HepG2 (cell line): ENCODE measurements around the gene PHF21B. TPM values are rescaled to one million over a fixed set of nuclear protein-coding genes. Genes with fewer than 3 reads are reported as not detected.

Experiments
- ATAC-seq: fragments of 200-7000 bp; cut with Tn5 transposase; 3 replicates; pipeline ENCODE4 v1.9.1; 2020; ENCODE audit warnings: mild to moderate bottlenecking, moderate library complexity
- BruUV-seq: library from RNA; stranded (reverse); fragments of 400-500 nt; replicated peaks from 2 replicates; lab custom pipeline; 2021; lab: Mats Ljungman, UMichigan
- CTCF ChIA-PET: fragments of 300-600 bp; formaldehyde crosslinking; extraction: SDS; loops from one replicate; lab custom pipeline; 2021; ENCODE audit warnings: low total read pairs, inconsistent platforms, low intra/inter-chr PET ratio; lab: Yijun Ruan, JAX
- POLR2A ChIA-PET: fragments of 350-600 bp; sonication (Branson Sonifier 250); formaldehyde crosslinking; loops from one replicate; lab custom pipeline; 2020; ENCODE audit warnings: antibody characterized with exemption, inconsistent platforms; lab: Yijun Ruan, JAX
- DNase-seq: peaks from one replicate; pipeline ENCODE4 v3.0.0-alpha.2; 2015; ENCODE audit warnings: low spot score
- FAIRE-seq: peaks from 3 replicates; lab custom pipeline; 2011; peaks lifted over from hg19 to GRCh38; lab: Jason Lieb, UNC
- H2AFZ ChIP-seq: one replicate; pipeline ENCODE4 v1.6.1; 2011; ENCODE audit warnings: low read length, inconsistent platforms
- H3K27ac ChIP-seq: fragments of 300-600 bp; 3 replicates; pipeline ENCODE4 v1.8.0; 2011; ENCODE audit warnings: mixed run types, mild to moderate bottlenecking, mixed read lengths, low read length, inconsistent platforms; ENCODE audit not compliant: insufficient read depth; ENCODE audit errors: extremely low read length
- H3K27me3 ChIP-seq, 2 experiments: fragments of 200-600 bp in 1 of 2; 2 replicates in 1 of 2; 3 replicates in 1 of 2; pipeline versions ENCODE4 v1.6.0 to v1.8.0; 2011; ENCODE audit warnings: low read length in 2 of 2, mild to moderate bottlenecking in 2 of 2, moderate library complexity in 2 of 2, inconsistent platforms in 1 of 2; ENCODE audit not compliant: insufficient read depth in 2 of 2, control insufficient read depth in 1 of 2
- H3K36me3 ChIP-seq, 2 experiments: fragments of 200-600 bp in 1 of 2; replicated peaks in 1 of 2; 2 replicates in 1 of 2; 3 replicates in 1 of 2; pipeline versions ENCODE4 v1.5.1 to v1.8.0; 2011; ENCODE audit warnings: low read length in 2 of 2, inconsistent platforms in 1 of 2; ENCODE audit not compliant: insufficient read depth in 2 of 2, control insufficient read depth in 1 of 2
- H3K4me1 ChIP-seq: 2 replicates; pipeline ENCODE4 v1.5.1; 2012; ENCODE audit warnings: low read length, inconsistent platforms; ENCODE audit not compliant: insufficient read depth
- H3K4me2 ChIP-seq: 2 replicates; pipeline ENCODE4 v1.6.0; 2011; ENCODE audit warnings: low read depth, low read length, inconsistent platforms
- H3K4me3 ChIP-seq, 3 experiments: fragments of 200-600 bp in 1 of 3; sonication (generic), shearing (Covaris generic) in 1 of 3; replicated peaks in 1 of 3; 2 replicates each; pipeline ENCODE4 v1.5.1; 2011 to 2016; ENCODE audit warnings: low read length in 3 of 3, inconsistent platforms in 2 of 3, low read depth in 2 of 3, mild to moderate bottlenecking in 2 of 3, control low read depth in 1 of 3, mixed read lengths in 1 of 3; ENCODE audit not compliant: insufficient read depth in 1 of 3
- H3K79me2 ChIP-seq: one replicate; pipeline ENCODE4 v1.6.1; 2011; ENCODE audit warnings: low read length, inconsistent platforms; ENCODE audit not compliant: insufficient read depth
- H3K9ac ChIP-seq: 2 replicates; pipeline ENCODE4 v1.6.0; 2011; ENCODE audit warnings: mild to moderate bottlenecking, low read depth, low read length, inconsistent platforms; ENCODE audit not compliant: insufficient read depth
- H3K9me3 ChIP-seq: 2 replicates; pipeline ENCODE4 v1.5.1; 2012; ENCODE audit warnings: mild to moderate bottlenecking, low read length
- H4K20me1 ChIP-seq: 2 replicates; pipeline ENCODE4 v1.6.0; 2011; ENCODE audit warnings: inconsistent platforms, mild to moderate bottlenecking, low read length, moderate library complexity; ENCODE audit not compliant: insufficient read depth
- FIP1L1 ChIP-seq: fragments of 200-400 bp; formaldehyde crosslinking; IDR thresholded peaks from 2 replicates; pipeline ENCODE4 v1.6.1; 2018; ENCODE audit warnings: low read depth, mild to moderate bottlenecking, low read length, moderate library complexity, borderline replicate concordance; ENCODE audit not compliant: insufficient read depth
- GPN1 ChIP-seq: sonication (generic); formaldehyde crosslinking; IDR thresholded peaks from 2 replicates; pipeline ENCODE4 v1.5.1; 2020; ENCODE audit warnings: missing genetic modification reagents, borderline replicate concordance
- HINFP ChIP-seq: sonication (generic); formaldehyde crosslinking; IDR thresholded peaks from 2 replicates; pipeline ENCODE4 v1.4.0; 2020; ENCODE audit warnings: low read depth, mild to moderate bottlenecking, missing genetic modification reagents
- HNRNPK ChIP-seq: fragments of 200-400 bp; formaldehyde crosslinking; IDR thresholded peaks from 2 replicates; pipeline ENCODE4 v1.6.1; 2018; ENCODE audit warnings: low read length, low read depth, moderate library complexity, mild to moderate bottlenecking; ENCODE audit not compliant: poor library complexity, severe bottlenecking
- MNT ChIP-seq: fragments of 450-650 bp; IDR thresholded peaks from 2 replicates; pipeline ENCODE4 v1.6.1; 2016
- PCBP2 ChIP-seq: fragments of 200-400 bp; formaldehyde crosslinking; optimal IDR thresholded peaks from 2 replicates; pipeline ENCODE3; 2018; ENCODE audit warnings: low read length, low read depth; ENCODE audit not compliant: poor library complexity, severe bottlenecking
- TFDP1 ChIP-seq: IDR thresholded peaks from 2 replicates; pipeline ENCODE4 v1.6.1; 2016; ENCODE audit warnings: missing compliant biosample characterization, missing genetic modification reagents, borderline replicate concordance
- TP53 ChIP-seq: sonication (generic); formaldehyde crosslinking; conservative IDR thresholded peaks from 2 replicates; pipeline ENCODE4 v1.4.0; 2020; ENCODE audit warnings: missing genetic modification reagents
- U2AF2 ChIP-seq: fragments of 200-400 bp; formaldehyde crosslinking; IDR thresholded peaks from 2 replicates; pipeline ENCODE4 v1.6.1; 2017; ENCODE audit warnings: low read depth, mild to moderate bottlenecking, low read length
- ZBTB26 ChIP-seq: IDR thresholded peaks from 2 replicates; pipeline ENCODE4 v1.6.1; 2016; ENCODE audit warnings: missing compliant biosample characterization, missing genetic modification reagents, borderline replicate concordance
- ZKSCAN8 ChIP-seq: IDR thresholded peaks from 2 replicates; pipeline ENCODE4 v1.6.1; 2016; ENCODE audit warnings: borderline replicate concordance, missing genetic modification reagents, missing compliant biosample characterization
- WGBS: methylation state at CpG from one replicate; pipeline ENCODE4 v1.1.6; 2017; ENCODE audit warnings: low lambda C conversion rate; 5-methylcytosine and 5-hydroxymethylcytosine counted together
- in situ Hi-C: cut with HindIII; loops from 2 replicates; pipeline ENCODE4 v1.10.0; 2017; ENCODE audit warnings: low pct_unique_long_range_greater_than_20kb; ENCODE audit not compliant: extremely low pct_ligation_motif_present
- intact Hi-C: fragments of 100-400 bp; cut with micrococcal nuclease; formaldehyde crosslinking; loops from one replicate; pipeline ENCODE4 v1.10.0; 2022; ENCODE audit not compliant: unreplicated experiment
- polyA plus RNA-seq, 8 experiments: library from polyadenylated mRNA; depleted of rRNA in 3 of 8; stranded (reverse) in 7 of 8; unstranded in 1 of 8; fragments of >200 nt; fragmentation: Illumina TruSeq in 4 of 8; extraction: Trizol in 4 of 8; gene quantifications; 2 replicates each; pipeline versions ENCODE4 v1.2.1 to v1.2.3, GENCODE V29; 2011 to 2016; ENCODE audit warnings: low read depth in 4 of 8, missing spikeins in 1 of 8, mixed read lengths in 1 of 8; ENCODE audit not compliant: insufficient read depth in 1 of 8
- total RNA-seq, 5 experiments: library from RNA; depleted of rRNA; stranded (reverse); fragments of >200 nt; fragmentation: Illumina TruSeq; extraction: Trizol; gene quantifications; 2 replicates each; pipeline ENCODE4 v1.2.3, GENCODE V29; 2016; ENCODE audit warnings: low read depth in 1 of 5

Gene PHF21B
- total and polyA plus RNA-seq, 2 of the 13 experiments (the other 11 are each of a cell fraction or from before 2014, with no cell fraction given) = not detected

- ATAC-seq (no peak), DNase-seq (no peak), FAIRE-seq (no peak)
- 37% methylated on average over 16 of the region's 32 CpGs for WGBS
- H3K4me3 ChIP-seq = no peak overlapping the region
- H4K20me1 ChIP-seq = no peaks in the 10 kb centered on the region
- TF ChIP-seq HINFP (CRISPR knock-in tag) = no peak
- TF ChIP-seq MNT = peak; percentile 93
- intact Hi-C loops = no loop called here
- H3K9ac ChIP-seq = no peak overlapping the region
- H3K4me1 ChIP-seq = no peaks in the 10 kb centered on the region
- H3K27ac ChIP-seq = no peak overlapping the region
- CTCF ChIA-PET = no interaction called here
- H3K9me3 ChIP-seq = no peaks in the 10 kb centered on the region
- POLR2A ChIA-PET = no interaction called here
- no peak overlapping the region for H3K4me2 ChIP-seq
- BruUV-seq = no TSS peak
- H3K27me3 ChIP-seq = peaks cover 4 to 66% of the 10 kb centered on the region in 2 experiments
- H3K79me2 ChIP-seq = no peaks in the 10 kb centered on the region
- H2AFZ ChIP-seq = no peak overlapping the region
- in situ Hi-C loops = no loop called here
- H3K36me3 ChIP-seq = no peaks in the 10 kb centered on the region
Observed at GRCh38 chr22:44926491-44927415, 83.1 kb downstream of the PHF21B start.

- peaks cover 4 to 60% of the 10 kb centered on the region in 2 experiments for H3K27me3 ChIP-seq
- in situ Hi-C loops (no loop called here), intact Hi-C loops (no loop called here)
- H3K27ac ChIP-seq = no peak overlapping the region
- H3K79me2 ChIP-seq = no peaks in the 10 kb centered on the region
- H3K4me2 ChIP-seq = no peak overlapping the region
- H2AFZ ChIP-seq = no peak overlapping the region
- ChIA-PET POLR2A (no interaction called here), CTCF (no interaction called here)
- no peaks in the 10 kb centered on the region for H3K36me3 ChIP-seq
- H3K9ac ChIP-seq = no peak overlapping the region
- WGBS = 21% methylated on average over 2 of the region's 11 CpGs
- no peaks in the 10 kb centered on the region for H3K9me3 ChIP-seq
- DNase-seq (no peak), FAIRE-seq (no peak), ATAC-seq (no peak)
- H4K20me1 ChIP-seq = no peaks in the 10 kb centered on the region
- no peaks in the 10 kb centered on the region for H3K4me1 ChIP-seq
- no peak overlapping the region for H3K4me3 ChIP-seq
- no TSS peak for BruUV-seq
- TF ChIP-seq PCBP2 (no peak), FIP1L1 (no peak), ZBTB26 (CRISPR knock-in tag) (no peak), GPN1 (CRISPR knock-in tag) (no peak), TP53 (CRISPR knock-in tag) (no peak), ZKSCAN8 (CRISPR knock-in tag) (no peak), HNRNPK (no peak), TFDP1 (CRISPR knock-in tag) (no peak), U2AF2 (no peak)
Observed at GRCh38 chr22:44926124-44926475, 83.7 kb downstream of the PHF21B start.
